GM12873 (cell line): ENCODE measurements around the gene KCNH8.

ENCODE experiments used
- TF ChIP-seq, protein P1 (sequence below): IDR thresholded peaks from 2 replicates; pipeline ENCODE4 v1.5.1; 2012; ENCODE audit warnings: low read depth, mild to moderate bottlenecking, moderate library complexity, low read length, control low read depth; ENCODE audit not compliant: insufficient read depth; ENCODE audit errors: missing control alignments

The KCNH8 gene

DNA sequence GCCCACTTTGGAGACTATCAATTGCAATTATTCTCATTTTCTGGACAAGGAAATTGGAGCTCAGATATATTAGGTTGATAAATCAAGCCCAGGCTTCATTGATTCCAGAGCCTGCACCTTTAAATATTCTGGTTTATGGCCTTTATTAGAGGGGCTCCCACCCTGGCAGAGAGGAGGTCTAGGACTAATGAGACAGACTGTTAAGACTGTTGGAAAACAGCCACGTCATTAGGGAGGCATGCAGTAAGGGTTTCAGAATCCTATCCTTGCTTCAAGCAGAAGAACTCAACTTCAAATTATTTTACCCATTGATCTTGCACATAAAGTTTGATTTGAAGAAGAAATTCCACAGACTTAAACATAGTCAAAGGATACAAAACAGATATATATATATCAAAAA, 33.8 kb upstream of the KCNH8 start:
- TF ChIP-seq, protein P1, sequence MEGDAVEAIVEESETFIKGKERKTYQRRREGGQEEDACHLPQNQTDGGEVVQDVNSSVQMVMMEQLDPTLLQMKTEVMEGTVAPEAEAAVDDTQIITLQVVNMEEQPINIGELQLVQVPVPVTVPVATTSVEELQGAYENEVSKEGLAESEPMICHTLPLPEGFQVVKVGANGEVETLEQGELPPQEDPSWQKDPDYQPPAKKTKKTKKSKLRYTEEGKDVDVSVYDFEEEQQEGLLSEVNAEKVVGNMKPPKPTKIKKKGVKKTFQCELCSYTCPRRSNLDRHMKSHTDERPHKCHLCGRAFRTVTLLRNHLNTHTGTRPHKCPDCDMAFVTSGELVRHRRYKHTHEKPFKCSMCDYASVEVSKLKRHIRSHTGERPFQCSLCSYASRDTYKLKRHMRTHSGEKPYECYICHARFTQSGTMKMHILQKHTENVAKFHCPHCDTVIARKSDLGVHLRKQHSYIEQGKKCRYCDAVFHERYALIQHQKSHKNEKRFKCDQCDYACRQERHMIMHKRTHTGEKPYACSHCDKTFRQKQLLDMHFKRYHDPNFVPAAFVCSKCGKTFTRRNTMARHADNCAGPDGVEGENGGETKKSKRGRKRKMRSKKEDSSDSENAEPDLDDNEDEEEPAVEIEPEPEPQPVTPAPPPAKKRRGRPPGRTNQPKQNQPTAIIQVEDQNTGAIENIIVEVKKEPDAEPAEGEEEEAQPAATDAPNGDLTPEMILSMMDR, result no peak

DNA sequence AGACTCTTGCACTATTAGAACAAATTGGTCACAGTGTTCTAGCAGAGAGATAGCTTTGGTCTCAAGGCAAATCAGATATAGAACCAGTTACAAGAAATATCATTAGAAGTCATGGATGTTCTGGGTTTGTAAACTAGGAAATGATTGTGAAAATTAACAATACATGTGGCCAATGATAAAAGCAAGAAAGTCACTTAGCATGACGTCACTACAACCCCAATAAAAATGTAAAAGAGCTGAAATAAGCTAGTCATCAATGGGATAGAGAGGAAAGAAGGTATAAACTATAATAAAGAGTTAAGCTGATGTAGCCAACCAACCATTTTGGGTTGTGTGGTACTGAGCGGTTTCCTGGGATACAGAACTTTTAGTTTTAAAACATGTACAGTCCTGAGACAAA, 32.1 kb upstream of the KCNH8 start:
- TF ChIP-seq, protein P1, result no peak

DNA sequence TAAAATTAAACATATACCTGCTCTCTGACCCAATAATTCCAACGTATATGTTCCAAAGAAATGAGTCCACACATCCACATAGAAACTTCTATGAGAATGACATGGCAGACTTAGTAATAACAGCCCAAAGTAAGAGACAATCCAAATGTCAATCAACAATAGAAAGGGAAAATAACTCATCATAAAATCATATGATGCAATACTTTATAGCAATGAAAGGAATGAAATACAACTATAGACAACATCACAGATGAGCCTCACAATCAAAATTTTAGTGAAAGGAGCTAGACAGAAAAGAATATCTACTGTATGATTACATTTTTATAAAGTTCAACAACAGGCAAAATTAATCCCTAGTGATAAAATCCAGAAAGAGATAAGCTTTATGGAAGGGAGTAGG, 23.6 kb upstream of the KCNH8 start:
- TF ChIP-seq, protein P1, result no peak

DNA sequence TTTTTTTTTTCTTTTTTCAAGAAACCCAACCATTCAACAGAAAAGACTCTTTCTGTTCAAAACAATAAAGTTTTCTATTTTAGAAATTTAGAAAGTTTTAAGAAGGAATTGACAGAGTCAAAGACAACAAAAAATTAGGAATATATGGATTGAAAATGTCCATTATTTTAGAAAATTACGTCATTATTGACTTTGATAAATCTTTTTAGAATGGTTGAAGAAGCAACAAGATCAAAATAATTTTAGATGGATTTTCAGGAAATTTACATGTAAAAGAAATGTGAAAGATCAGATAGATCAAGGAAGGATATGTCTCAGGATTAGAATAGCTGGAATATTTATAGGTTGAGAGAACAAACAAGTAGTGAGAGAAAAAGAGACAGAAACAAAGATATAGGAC, 8.4 kb upstream of the KCNH8 start:
- TF ChIP-seq, protein P1, result no peak

DNA sequence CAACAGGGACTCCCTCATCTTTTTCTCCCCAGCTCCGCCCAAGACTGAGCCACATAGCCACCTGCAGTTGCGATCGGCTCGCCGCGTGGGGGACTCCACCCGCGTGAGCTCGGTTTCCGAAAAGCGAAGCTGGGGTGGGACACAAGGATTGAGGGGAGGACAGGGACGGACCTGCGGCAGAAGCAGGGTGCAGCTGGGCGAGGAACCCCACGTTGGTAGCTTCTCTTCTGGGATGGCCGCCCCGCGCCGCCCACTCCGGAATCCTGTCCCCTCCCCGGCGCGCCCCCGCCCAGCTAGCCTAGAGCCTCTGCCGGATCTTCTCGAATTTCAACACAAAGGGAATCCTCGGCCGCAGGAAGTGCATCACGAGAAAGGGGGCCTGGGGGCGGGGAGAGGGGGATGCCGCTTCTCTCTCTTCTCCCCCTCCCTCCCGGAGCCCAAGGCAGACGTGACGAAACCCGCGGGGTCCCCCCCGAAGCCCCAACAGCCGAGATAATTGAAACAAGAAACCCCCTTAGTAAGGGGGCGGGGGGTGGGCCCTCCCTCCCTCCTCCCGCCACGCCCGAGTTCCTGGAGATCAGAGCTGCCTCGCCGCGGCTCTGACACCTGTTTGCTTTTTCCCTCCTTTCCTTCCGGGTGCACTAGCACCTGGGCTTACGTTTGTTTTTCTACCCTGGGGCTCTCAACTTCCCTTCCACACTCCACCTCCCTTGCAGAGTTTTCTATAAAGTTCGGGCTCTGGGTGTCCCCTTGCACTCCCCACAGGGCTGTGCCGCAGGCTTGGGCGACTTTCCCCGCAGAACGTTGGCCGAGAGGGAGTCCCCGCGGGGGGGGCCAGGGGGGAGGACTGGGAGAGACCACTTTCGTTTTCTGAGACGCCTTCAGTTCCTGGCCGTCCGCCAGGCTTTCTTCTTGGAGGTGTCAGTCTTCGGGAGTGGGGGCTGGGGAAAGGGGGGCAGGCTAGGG, 1.3 kb upstream of the KCNH8 start:
- TF ChIP-seq, protein P1, result peak; percentile 69

DNA sequence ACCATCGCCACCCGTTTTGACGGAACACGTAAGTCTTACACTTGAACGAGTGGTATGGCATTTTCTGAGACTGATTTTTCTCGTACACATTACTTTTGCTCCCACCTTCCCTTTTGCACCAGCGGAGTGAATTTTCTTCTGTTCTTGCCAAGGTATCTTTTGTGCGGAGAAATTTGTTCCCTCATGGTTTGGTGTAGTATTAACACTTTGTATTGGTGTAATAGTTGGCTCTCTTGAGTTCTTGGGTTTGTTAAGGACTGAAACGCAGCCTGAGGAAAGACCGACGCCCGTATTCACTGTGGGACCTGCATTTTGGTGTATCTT, 420 bp downstream of the KCNH8 start:
- TF ChIP-seq, protein P1, result no peak

DNA sequence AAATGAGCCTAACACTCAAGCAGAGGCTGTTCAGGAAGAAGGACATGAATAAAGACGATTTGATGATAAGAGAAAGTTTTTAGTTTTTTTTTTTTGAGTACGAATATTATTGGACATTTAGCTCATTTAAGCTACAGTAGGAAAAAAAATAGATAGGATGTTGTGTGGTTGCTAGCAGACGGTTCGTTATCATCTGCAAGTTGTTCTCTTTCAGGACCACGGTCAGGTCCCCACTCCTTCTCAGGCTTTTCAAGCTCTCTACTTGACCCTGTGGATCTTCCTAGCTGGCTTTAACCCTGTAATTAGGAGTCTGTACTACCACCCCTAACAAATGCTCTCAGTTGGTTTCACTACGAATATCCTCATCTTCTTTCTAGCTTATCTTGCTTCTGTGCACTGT, 1.1 kb downstream of the KCNH8 start:
- TF ChIP-seq, protein P1, result no peak
